Stimulated activated naive CD8-positive, alpha-beta T cell treated with anti-CD3 and anti-CD28 coated beads, Interleukin-15, amount 100 ng/mL, for 72 hours (primary cell): Measurements from ENCODE around the gene KRT3.

Source experiments
- ATAC-seq: fragments of 150-1000 bp; cut with Tn5 transposase; 2 replicates; pipeline ENCODE4 v1.10.0; 2021; ENCODE audit warnings: mild to moderate bottlenecking, moderate library complexity
- DNase-seq, 2 donors: peaks; one replicate each; pipeline ENCODE4 v3.0.0; 2021 to 2022
- H3K27ac Mint-ChIP-seq, 2 donors: one replicate each; pipeline ENCODE4 v1.8.0; 2022; ENCODE audit warnings: mild to moderate bottlenecking in 2 of 2, mixed read lengths in 2 of 2, moderate library complexity in 2 of 2
- H3K27me3 Mint-ChIP-seq: one replicate; pipeline ENCODE4 v1.8.0; 2022; ENCODE audit warnings: mixed read lengths
- H3K4me1 Mint-ChIP-seq: one replicate; pipeline ENCODE4 v1.8.0; 2022; ENCODE audit warnings: mild to moderate bottlenecking, mixed read lengths
- H3K4me3 Mint-ChIP-seq, 2 donors: one replicate each; pipeline ENCODE4 v1.8.0; 2022; ENCODE audit warnings: mild to moderate bottlenecking in 2 of 2, mixed read lengths in 2 of 2, moderate library complexity in 1 of 2
- H3K9me3 Mint-ChIP-seq, 2 donors: one replicate each; pipeline ENCODE4 v1.8.0; 2022; ENCODE audit warnings: mixed read lengths in 2 of 2

Gene KRT3

GRCh38 chr12:52820521-52820920, 24.6 kb upstream of the KRT3 start:
- Mint-ChIP-seq H3K4me1 (peaks cover 24% of the 10 kb centered on the region), H3K27me3 (no peaks in the 10 kb centered on the region), H3K27ac (peak overlapping the region in 1 of 2 donors; percentile 52)

GRCh38 chr12:52819731-52820510, 24.0 kb upstream of the KRT3 start:
- ATAC-seq (no peak), DNase-seq (no peak)
- peaks cover 24% of the 10 kb centered on the region for H3K4me1 Mint-ChIP-seq
- no peaks in the 10 kb centered on the region for H3K9me3 Mint-ChIP-seq
- H3K27ac Mint-ChIP-seq: peak overlapping the region in 1 of 2 donors; percentile 52
- no peaks in the 10 kb centered on the region for H3K27me3 Mint-ChIP-seq
- no peak overlapping the region for H3K4me3 Mint-ChIP-seq

More at GRCh38 chr12:52820521-52820920, 24.6 kb upstream of the KRT3 start:
- DNase-seq (no peak), ATAC-seq (no peak)
- Mint-ChIP-seq H3K4me3 (no peak overlapping the region), H3K9me3 (no peaks in the 10 kb centered on the region)

- Mint-ChIP-seq H3K27ac (no peak overlapping the region), H3K9me3 (no peaks in the 10 kb centered on the region), H3K4me1 (peaks cover 24% of the 10 kb centered on the region), H3K4me3 (no peak overlapping the region), H3K27me3 (no peaks in the 10 kb centered on the region)
- DNase-seq: no peak
- no peak for ATAC-seq
Measured at GRCh38 chr12:52818887-52819420, 23.0 kb upstream of the KRT3 start.

- H3K4me1 Mint-ChIP-seq: peaks cover 24% of the 10 kb centered on the region
- DNase-seq: no peak
Measured at GRCh38 chr12:52818388-52818787, 22.5 kb upstream of the KRT3 start.

GRCh38 chr12:52817699-52818238, 21.9 kb upstream of the KRT3 start:
- Mint-ChIP-seq H3K27me3 (no peaks in the 10 kb centered on the region), H3K9me3 (no peaks in the 10 kb centered on the region), H3K4me1 (peaks cover 21% of the 10 kb centered on the region), H3K4me3 (no peak overlapping the region), H3K27ac (peak overlapping the region in 1 of 2 donors; percentile 12)
- peak; percentile 39 for ATAC-seq
- DNase-seq: no peak

More at GRCh38 chr12:52818388-52818787, 22.5 kb upstream of the KRT3 start:
- no peak overlapping the region for H3K4me3 Mint-ChIP-seq
- ATAC-seq: no peak
- H3K9me3 Mint-ChIP-seq: no peaks in the 10 kb centered on the region
- H3K27ac Mint-ChIP-seq: peak overlapping the region in 1 of 2 donors; percentile 77
- no peaks in the 10 kb centered on the region for H3K27me3 Mint-ChIP-seq

- Mint-ChIP-seq H3K9me3 (no peaks in the 10 kb centered on the region), H3K27ac (no peak overlapping the region), H3K27me3 (no peaks in the 10 kb centered on the region), H3K4me3 (no peak overlapping the region), H3K4me1 (peaks cover 16% of the 10 kb centered on the region)
- DNase-seq (no peak), ATAC-seq (no peak)
Measured at GRCh38 chr12:52817003-52817698, 21.2 kb upstream of the KRT3 start.

GRCh38 chr12:52815676-52816588, 20.0 kb upstream of the KRT3 start:
- H3K4me1 Mint-ChIP-seq: peaks cover 16% of the 10 kb centered on the region
- ATAC-seq (no peak), DNase-seq (no peak)
- no peaks in the 10 kb centered on the region for H3K27me3 Mint-ChIP-seq
- no peaks in the 10 kb centered on the region for H3K9me3 Mint-ChIP-seq
- no peak overlapping the region for H3K4me3 Mint-ChIP-seq
- H3K27ac Mint-ChIP-seq: peak overlapping the region in 1 of 2 donors; percentile 51

GRCh38 chr12:52815161-52815560, 19.2 kb upstream of the KRT3 start:
- Mint-ChIP-seq H3K4me1 (peaks cover 16% of the 10 kb centered on the region), H3K4me3 (no peak overlapping the region), H3K27ac (no peak overlapping the region), H3K9me3 (no peaks in the 10 kb centered on the region), H3K27me3 (no peaks in the 10 kb centered on the region)
- no peak for DNase-seq
- no peak for ATAC-seq

GRCh38 chr12:52814710-52815155, 18.8 kb upstream of the KRT3 start:
- Mint-ChIP-seq H3K4me3 (no peak overlapping the region), H3K27me3 (no peaks in the 10 kb centered on the region), H3K9me3 (no peaks in the 10 kb centered on the region), H3K4me1 (peaks cover 16% of the 10 kb centered on the region), H3K27ac (no peak overlapping the region)
- ATAC-seq (no peak), DNase-seq (no peak)

GRCh38 chr12:52813885-52814709, 18.2 kb upstream of the KRT3 start, which contains the start of gene KRT4:
Gene KRT4 (minus strand): TSS chr12:52814116. CDS start chr12:52814058, 58 bp downstream.
- Mint-ChIP-seq H3K4me1 (peaks cover 16% of the 10 kb centered on the region), H3K9me3 (no peaks in the 10 kb centered on the region), H3K4me3 (no peak within 1 kb of the TSS), H3K27ac (peak within 1 kb of the TSS in 1 of 2 donors; percentile 68), H3K27me3 (no peaks in the 10 kb centered on the region)
- no peak for ATAC-seq
- no peak for DNase-seq

- DNase-seq (no peak), ATAC-seq (no peak)
- Mint-ChIP-seq H3K27me3 (no peaks in the 10 kb centered on the region), H3K27ac (no peak overlapping the region), H3K9me3 (no peaks in the 10 kb centered on the region), H3K4me3 (no peak overlapping the region), H3K4me1 (peaks cover 12% of the 10 kb centered on the region)
Measured at GRCh38 chr12:52813203-52813819, 17.4 kb upstream of the KRT3 start.

GRCh38 chr12:52812749-52813148, 16.8 kb upstream of the KRT3 start:
- no peak for ATAC-seq
- peaks cover 7% of the 10 kb centered on the region for H3K4me1 Mint-ChIP-seq
- H3K27ac Mint-ChIP-seq: peak overlapping the region in 1 of 2 donors; percentile 83
- no peak overlapping the region for H3K4me3 Mint-ChIP-seq
- no peaks in the 10 kb centered on the region for H3K9me3 Mint-ChIP-seq
- H3K27me3 Mint-ChIP-seq: no peaks in the 10 kb centered on the region
- no peak for DNase-seq

GRCh38 chr12:52812073-52812400, 16.1 kb upstream of the KRT3 start:
- DNase-seq (no peak), ATAC-seq (no peak)
- no peak overlapping the region for H3K27ac Mint-ChIP-seq
- H3K9me3 Mint-ChIP-seq: no peaks in the 10 kb centered on the region
- no peak overlapping the region for H3K4me3 Mint-ChIP-seq
- H3K27me3 Mint-ChIP-seq: no peaks in the 10 kb centered on the region
- no peaks in the 10 kb centered on the region for H3K4me1 Mint-ChIP-seq
